Activated CD8-positive, alpha-beta memory T cell treated with anti-CD3 and anti-CD28 coated beads for 36 hours (primary cell): Measurements from ENCODE around the gene DNAH7. TPM values are rescaled to one million over a fixed set of nuclear protein-coding genes. Genes with fewer than 3 reads are reported as not detected.

Experiments
- CTCF ChIA-PET: fragments of 350-600 bp; sonication (Branson Sonifier 250); formaldehyde crosslinking; loops from one replicate; lab custom pipeline; 2021; ENCODE audit warnings: antibody characterized with exemption; lab: Charles Lee
- POLR2A ChIA-PET: fragments of 350-600 bp; sonication (Branson Sonifier 250); formaldehyde crosslinking; loops from one replicate; lab custom pipeline; 2021; ENCODE audit warnings: antibody characterized with exemption; lab: Charles Lee
- total RNA-seq, 2 experiments: library from RNA; stranded (reverse); gene quantifications; one replicate each; pipeline ENCODE4 v1.2.3, GENCODE V29; 2021

Gene DNAH7
- total RNA-seq, 2 experiments from 2014 or later = 0.04 to 0.08 TPM

GRCh38 chr2:195824478-195824877 lies 244.2 kb downstream of the DNAH7 start:
- CTCF ChIA-PET = no interaction called here
- POLR2A ChIA-PET = no interaction called here

- POLR2A ChIA-PET = no interaction called here
- CTCF ChIA-PET = no interaction called here
Observed at GRCh38 chr2:195823206-195823605, 245.4 kb downstream of the DNAH7 start.

GRCh38 chr2:195821566-195821932 lies 247.1 kb downstream of the DNAH7 start:
- CTCF ChIA-PET = no interaction called here
- POLR2A ChIA-PET = no interaction called here

GRCh38 chr2:195820867-195821565 lies 247.6 kb downstream of the DNAH7 start:
- POLR2A ChIA-PET = no interaction called here
- CTCF ChIA-PET = no interaction called here

GRCh38 chr2:195820373-195820772 lies 248.3 kb downstream of the DNAH7 start:
- ChIA-PET POLR2A (no interaction called here), CTCF (no interaction called here)

GRCh38 chr2:195819276-195819675 lies 249.4 kb downstream of the DNAH7 start:
- ChIA-PET CTCF (no interaction called here), POLR2A (no interaction called here)

GRCh38 chr2:195818526-195818925 lies 250.1 kb downstream of the DNAH7 start:
- POLR2A ChIA-PET = no interaction called here
- CTCF ChIA-PET = no interaction called here

DNA sequence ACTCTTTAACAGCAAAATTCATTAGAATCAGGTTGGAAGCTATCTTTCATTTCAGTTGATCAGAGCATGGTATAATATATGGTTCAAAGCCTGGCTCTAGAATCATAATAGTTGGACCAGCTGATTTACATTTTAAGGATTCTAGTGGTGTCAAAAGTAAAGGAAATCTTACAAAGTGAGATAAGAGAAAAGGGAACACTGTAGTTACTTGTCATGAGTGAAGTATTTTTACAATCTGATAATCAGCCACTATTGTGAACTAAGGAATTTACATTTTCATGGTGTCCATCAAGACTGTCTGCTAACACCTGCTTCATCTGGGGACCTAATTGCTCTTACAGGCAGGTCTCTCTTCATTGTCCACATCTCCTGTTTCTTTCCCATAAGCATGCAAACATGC lies 250.5 kb downstream of the DNAH7 start:
- ChIA-PET POLR2A (no interaction called here), CTCF (no interaction called here)

DNA sequence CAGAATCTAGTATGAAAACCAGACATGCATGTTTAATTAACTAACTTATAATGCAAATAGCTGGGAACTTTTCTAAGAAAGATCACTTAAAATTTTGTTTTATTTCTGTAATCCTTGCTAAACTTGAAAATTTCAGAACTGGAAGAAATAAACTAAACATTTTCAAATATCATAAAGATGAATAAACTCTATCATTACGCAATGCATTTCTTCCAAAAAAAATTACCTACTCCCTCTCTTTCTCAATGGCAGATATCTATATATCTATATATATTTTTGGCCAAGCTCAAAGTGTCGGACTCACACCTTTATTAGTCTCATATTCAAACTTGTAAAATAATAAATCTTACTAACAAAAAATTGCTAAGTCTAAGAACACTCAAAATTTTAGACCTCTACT lies 253.6 kb downstream of the DNAH7 start:
- CTCF ChIA-PET = no interaction called here
- POLR2A ChIA-PET = interaction anchor here (0.6 kb wide), 1 partner anchor 544 kb away, joined by 3 read pairs; no protein-coding TSS in a partner anchor

GRCh38 chr2:195813421-195813820 lies 255.2 kb downstream of the DNAH7 start:
- ChIA-PET CTCF (no interaction called here), POLR2A (no interaction called here)

- ChIA-PET CTCF (no interaction called here), POLR2A (no interaction called here)
Observed at GRCh38 chr2:195810340-195811098, 258.1 kb downstream of the DNAH7 start.

GRCh38 chr2:195808189-195808588 lies 260.4 kb downstream of the DNAH7 start:
- ChIA-PET POLR2A (no interaction called here), CTCF (no interaction called here)

DNA sequence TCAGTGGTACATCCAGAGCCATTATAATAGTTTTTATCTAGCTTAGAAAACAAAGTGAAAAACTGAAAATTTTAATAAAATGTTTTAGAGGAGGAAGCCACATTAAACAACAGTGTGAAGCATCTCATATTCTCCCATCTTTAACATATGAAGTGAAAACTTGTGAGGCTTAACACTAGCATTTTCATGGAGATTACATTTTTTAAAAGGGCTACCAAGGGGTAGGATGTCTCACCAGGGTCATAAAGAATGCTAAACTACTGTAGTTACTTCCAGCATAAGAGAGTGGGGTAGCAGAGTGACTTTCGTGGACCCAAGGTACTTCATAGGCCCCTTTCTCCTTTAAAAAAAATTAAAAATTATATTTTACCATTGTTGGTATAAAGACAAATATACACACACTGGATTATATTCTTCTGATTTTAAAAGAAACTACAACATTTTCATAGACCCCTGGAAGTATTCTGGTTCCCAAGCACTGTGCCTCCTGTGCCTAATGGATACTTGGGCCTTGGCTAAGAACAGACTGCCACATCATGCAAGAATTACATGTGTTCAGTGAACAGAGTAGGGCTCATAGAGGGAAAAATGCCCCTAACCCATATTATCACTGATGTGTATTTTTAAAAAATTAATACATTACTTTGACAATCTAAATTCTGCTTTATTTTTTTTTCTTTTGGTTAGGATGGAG lies 263.2 kb downstream of the DNAH7 start:
- ChIA-PET CTCF (no interaction called here), POLR2A (no interaction called here)

DNA sequence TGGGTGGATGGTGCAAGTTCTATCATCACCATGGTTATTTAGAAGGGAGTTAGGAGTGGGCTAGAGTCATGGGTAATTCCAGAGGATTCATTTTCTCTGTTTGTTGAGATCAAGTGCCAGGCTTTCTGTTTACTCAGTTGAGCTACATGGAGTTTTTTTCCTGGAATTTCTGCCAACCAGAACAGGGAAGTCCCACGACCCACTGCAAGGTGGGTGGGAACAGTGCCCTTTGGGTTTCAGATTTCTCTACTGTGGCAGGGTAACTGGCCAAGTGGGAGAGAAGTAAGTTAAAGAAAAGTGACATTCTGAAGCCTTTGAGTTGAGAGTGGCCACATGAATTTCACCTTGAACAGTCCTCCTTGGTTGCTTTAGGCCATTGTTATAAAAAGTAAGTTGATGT lies 272.8 kb downstream of the DNAH7 start:
- POLR2A ChIA-PET = no interaction called here
- CTCF ChIA-PET = no interaction called here

DNA sequence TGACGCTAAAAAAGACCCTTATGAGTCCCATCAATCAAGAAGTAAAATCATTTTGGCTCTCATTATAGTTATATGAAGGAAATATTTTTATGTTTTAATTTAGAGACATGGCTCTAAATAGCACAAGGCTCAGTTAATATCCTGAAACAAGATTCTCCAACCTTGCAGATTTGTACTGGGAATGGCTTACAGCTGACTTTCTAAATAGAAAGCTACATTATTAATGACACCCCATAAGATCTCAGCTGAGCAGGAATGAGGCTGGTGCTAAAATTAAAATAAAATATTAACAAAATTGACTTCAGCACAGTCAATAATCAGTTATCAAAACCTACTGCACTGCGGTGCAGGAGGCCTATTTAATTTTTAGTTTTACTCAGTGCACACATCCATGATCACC lies 274.8 kb downstream of the DNAH7 start:
- ChIA-PET CTCF (no interaction called here), POLR2A (no interaction called here)

GRCh38 chr2:195782156-195782555 lies 286.5 kb downstream of the DNAH7 start:
- POLR2A ChIA-PET = no interaction called here
- CTCF ChIA-PET = no interaction called here

GRCh38 chr2:195779491-195779890 lies 289.1 kb downstream of the DNAH7 start:
- POLR2A ChIA-PET = no interaction called here
- CTCF ChIA-PET = no interaction called here

GRCh38 chr2:195769975-195770374 lies 298.7 kb downstream of the DNAH7 start:
- CTCF ChIA-PET = no interaction called here

GRCh38 chr2:195768431-195768830 lies 300.2 kb downstream of the DNAH7 start:
- CTCF ChIA-PET = no interaction called here
- POLR2A ChIA-PET = no interaction called here

More at GRCh38 chr2:195769975-195770374, 298.7 kb downstream of the DNAH7 start:
- POLR2A ChIA-PET = no interaction called here

DNA sequence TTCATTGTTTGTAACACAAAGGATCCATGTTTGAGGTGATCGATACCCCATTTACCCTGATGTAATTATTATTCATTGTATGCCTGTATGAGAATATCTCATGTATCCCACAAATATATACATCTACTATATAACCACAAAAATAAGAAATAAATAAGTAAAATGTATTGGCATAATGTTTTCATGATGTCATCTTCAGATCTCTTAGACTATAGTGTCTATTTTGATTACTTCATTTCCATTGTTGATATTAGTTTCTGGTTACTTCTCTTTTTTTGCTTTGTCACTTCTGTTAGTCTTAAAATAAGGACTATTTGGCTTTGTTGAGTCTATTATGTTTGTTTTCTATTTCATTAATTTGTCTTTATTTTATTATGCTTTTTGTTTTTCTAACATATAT lies 301.9 kb downstream of the DNAH7 start:
- POLR2A ChIA-PET = no interaction called here
- CTCF ChIA-PET = no interaction called here

DNA sequence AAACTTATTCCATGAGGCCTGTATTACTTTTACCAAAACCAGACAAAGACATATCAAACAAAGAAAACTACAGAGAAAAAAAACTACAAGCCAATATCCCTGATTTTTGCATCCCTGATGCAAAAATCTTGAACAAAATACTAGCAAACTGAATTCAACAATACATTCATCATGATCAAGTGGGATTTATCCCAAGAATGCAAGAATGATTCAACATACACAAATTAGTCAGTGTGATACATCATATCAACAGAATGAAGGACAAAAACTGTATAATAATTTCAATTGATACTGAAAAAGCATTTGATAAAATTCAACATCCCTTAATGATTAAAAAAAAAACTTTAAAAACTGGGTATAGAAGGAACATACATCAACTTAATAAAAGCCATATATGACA lies 304.8 kb downstream of the DNAH7 start:
- ChIA-PET CTCF (no interaction called here), POLR2A (no interaction called here)
